HUES64 (cell line): ENCODE measurements around the gene IGLON5.
A peak's percentile ranks its signal among the peaks of the same experiment; 100 is the strongest.

ENCODE experiments used
- H3K27ac ChIP-seq: 2 replicates; pipeline ENCODE4 v1.7.0; 2013; ENCODE audit warnings: low read depth, low read length, inconsistent platforms
- H3K27me3 ChIP-seq: 2 replicates; pipeline ENCODE4 v1.6.1; 2013; ENCODE audit warnings: mild to moderate bottlenecking, low read length; ENCODE audit not compliant: insufficient read depth
- H3K36me3 ChIP-seq: 2 replicates; pipeline ENCODE4 v1.6.1; 2013; ENCODE audit warnings: mild to moderate bottlenecking, low read length; ENCODE audit not compliant: insufficient read depth
- H3K4me1 ChIP-seq: 2 replicates; pipeline ENCODE4 v1.6.1; 2013; ENCODE audit warnings: mild to moderate bottlenecking, low read length, moderate library complexity; ENCODE audit not compliant: insufficient read depth
- H3K4me3 ChIP-seq: 2 replicates; pipeline ENCODE4 v1.5.1; 2013; ENCODE audit warnings: mild to moderate bottlenecking, low read length, moderate library complexity
- H3K9ac ChIP-seq: 2 replicates; pipeline ENCODE4 v1.6.1; 2013; ENCODE audit warnings: mild to moderate bottlenecking, low read depth, low read length
- H3K9me3 ChIP-seq: 2 replicates; pipeline ENCODE4 v1.6.1; 2013; ENCODE audit warnings: low read depth, low read length; ENCODE audit not compliant: insufficient read depth
- WGBS: fragments of 150-250, 120-280 bp; methylation state at CpG from one replicate; pipeline ENCODE4 v1.1.7; 2013; ENCODE audit warnings: missing lambda C conversion rate; 5-methylcytosine and 5-hydroxymethylcytosine counted together

The IGLON5 gene

DNA sequence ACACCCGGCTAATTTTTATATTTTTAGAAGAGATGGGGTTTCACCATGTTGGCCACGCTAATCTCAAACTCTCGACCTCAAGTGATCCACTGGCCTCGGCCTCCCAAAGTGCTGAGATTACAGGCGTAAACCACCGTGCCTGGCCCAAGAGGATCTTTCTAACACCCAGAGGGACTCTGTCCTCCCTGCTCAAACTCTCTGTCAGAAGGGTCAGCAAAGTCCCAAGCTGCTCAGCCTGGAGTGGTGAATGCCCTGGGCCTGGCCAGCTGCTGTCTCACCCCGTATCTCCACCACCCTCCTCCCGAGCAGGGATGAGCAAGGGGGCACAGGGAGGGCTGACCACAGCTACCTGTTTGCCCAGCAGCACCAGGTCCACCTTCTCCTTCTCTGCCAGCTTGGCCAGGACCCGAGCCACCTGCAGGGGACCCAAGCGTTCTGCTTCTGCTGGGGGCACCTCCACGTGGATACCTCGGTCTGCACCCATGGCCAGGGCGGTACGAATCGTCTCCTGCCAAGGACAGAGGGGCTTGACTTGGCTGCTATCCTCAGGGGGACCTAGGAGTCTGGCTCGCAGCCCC lies 41.4 kb downstream of the IGLON5 start:
- Histone ChIP-seq H3K27me3 (no peaks in the 10 kb centered on the region), H3K4me1 (peaks cover 10% of the 10 kb centered on the region), H3K27ac (no peak overlapping the region), H3K4me3 (no peak overlapping the region), H3K9me3 (no peaks in the 10 kb centered on the region), H3K9ac (no peak overlapping the region), H3K36me3 (0 out of 2 replicates have a peak, but pooled peaks cover 8% of the 10 kb centered on the region)
- WGBS = 94% methylated on average over 16 of the region's 16 CpGs

GRCh38 chr19:51354103-51354741 lies 42.8 kb downstream of the IGLON5 start:
- Histone ChIP-seq H3K27me3 (no peaks in the 10 kb centered on the region), H3K36me3 (0 out of 2 replicates have a peak, but pooled peaks cover 8% of the 10 kb centered on the region), H3K9ac (no peak overlapping the region), H3K4me1 (peaks cover 10% of the 10 kb centered on the region), H3K9me3 (no peaks in the 10 kb centered on the region), H3K4me3 (no peak overlapping the region), H3K27ac (peak overlapping the region; percentile 56; the same call in 1 of the 2 replicates)
- WGBS = 54% methylated on average over 12 of the region's 12 CpGs

- Histone ChIP-seq H3K9ac (no peak overlapping the region), H3K36me3 (0 out of 2 replicates have a peak, but pooled peaks cover 8% of the 10 kb centered on the region), H3K4me1 (peaks cover 10% of the 10 kb centered on the region), H3K4me3 (no peak overlapping the region), H3K9me3 (no peaks in the 10 kb centered on the region), H3K27me3 (no peaks in the 10 kb centered on the region), H3K27ac (peak overlapping the region; percentile 56; the same call in 1 of the 2 replicates)
- 9% methylated on average over 8 of the region's 8 CpGs for WGBS
These were observed 43.3 kb downstream of the IGLON5 start for GRCh38 chr19:51354742-51355148.

GRCh38 chr19:51356159-51356801 lies 44.8 kb downstream of the IGLON5 start:
- H3K27ac ChIP-seq = no peak overlapping the region
- H3K36me3 ChIP-seq = 0 out of 2 replicates have a peak, but pooled peaks cover 1% of the 10 kb centered on the region
- WGBS = 94% methylated on average over 10 of the region's 10 CpGs
- no peaks in the 10 kb centered on the region for H3K27me3 ChIP-seq
- H3K9me3 ChIP-seq = no peaks in the 10 kb centered on the region
- H3K4me3 ChIP-seq = no peak overlapping the region
- no peak overlapping the region for H3K9ac ChIP-seq
- H3K4me1 ChIP-seq = peaks cover 10% of the 10 kb centered on the region

- Histone ChIP-seq H3K9me3 (no peaks in the 10 kb centered on the region), H3K4me3 (no peak overlapping the region), H3K9ac (no peak overlapping the region), H3K27ac (no peak overlapping the region), H3K4me1 (peaks cover 10% of the 10 kb centered on the region), H3K27me3 (no peaks in the 10 kb centered on the region), H3K36me3 (no peaks in the 10 kb centered on the region)
- 90% methylated on average over 7 of the region's 7 CpGs for WGBS
These were observed 46.5 kb downstream of the IGLON5 start for GRCh38 chr19:51357952-51358351.

DNA sequence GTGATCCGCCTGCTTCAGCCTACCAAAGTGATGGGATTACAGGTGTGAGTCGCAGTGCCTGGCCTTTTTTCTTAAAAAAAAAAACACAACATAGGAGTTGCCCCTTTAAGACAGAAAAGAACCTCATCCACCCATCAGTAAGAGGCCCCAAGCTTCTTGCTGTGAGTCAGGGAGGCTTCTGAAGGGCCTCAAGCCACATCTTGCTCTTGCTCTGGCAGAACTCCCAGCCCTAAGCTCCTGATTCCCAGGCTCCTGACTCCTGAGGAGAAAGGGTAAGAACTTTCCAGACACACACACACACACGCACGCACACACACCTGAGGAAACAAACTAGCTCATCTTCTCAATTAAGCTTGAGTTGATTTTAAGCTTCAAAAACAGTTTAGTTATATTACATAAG lies 47.9 kb downstream of the IGLON5 start:
- Histone ChIP-seq H3K9me3 (no peaks in the 10 kb centered on the region), H3K4me3 (no peak overlapping the region), H3K36me3 (no peaks in the 10 kb centered on the region), H3K9ac (no peak overlapping the region), H3K27me3 (no peaks in the 10 kb centered on the region), H3K4me1 (peaks cover 6% of the 10 kb centered on the region), H3K27ac (no peak overlapping the region)
- 78% methylated on average over 3 of the region's 4 CpGs for WGBS

DNA sequence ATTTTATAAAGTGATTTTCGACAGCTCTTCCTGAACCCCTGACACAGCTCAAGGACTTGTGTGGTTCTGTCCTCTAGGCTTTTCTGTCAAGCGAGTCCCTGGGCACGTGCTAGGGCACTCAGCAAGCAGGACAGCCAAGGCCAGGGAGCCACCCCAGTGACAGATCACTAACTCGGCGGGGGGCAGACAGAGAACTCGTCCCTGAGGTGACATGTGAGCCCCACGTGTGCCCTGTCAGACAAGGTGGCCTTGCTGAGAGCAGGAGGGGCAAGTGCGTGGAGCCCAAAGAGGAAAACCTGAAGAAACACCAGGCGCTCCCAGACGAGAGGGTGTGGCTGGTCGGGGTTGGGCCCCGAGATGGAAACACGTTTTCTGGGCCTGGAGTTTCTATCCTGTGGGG lies 49.8 kb downstream of the IGLON5 start:
- H3K27ac ChIP-seq = no peak overlapping the region
- H3K4me3 ChIP-seq = no peak overlapping the region
- H3K4me1 ChIP-seq = peaks cover 8% of the 10 kb centered on the region; the same call in 1 of the 2 replicates
- H3K9ac ChIP-seq = no peak overlapping the region
- H3K27me3 ChIP-seq = no peaks in the 10 kb centered on the region
- H3K36me3 ChIP-seq = no peaks in the 10 kb centered on the region
- WGBS = 89% methylated on average over 13 of the region's 13 CpGs
- H3K9me3 ChIP-seq = no peaks in the 10 kb centered on the region

- Histone ChIP-seq H3K4me1 (peaks cover 15% of the 10 kb centered on the region), H3K27me3 (no peaks in the 10 kb centered on the region), H3K9me3 (no peaks in the 10 kb centered on the region), H3K27ac (no peak overlapping the region), H3K36me3 (no peaks in the 10 kb centered on the region), H3K9ac (no peak overlapping the region), H3K4me3 (no peak overlapping the region)
- 85% methylated on average over 15 of the region's 15 CpGs for WGBS
These were observed 53.0 kb downstream of the IGLON5 start for GRCh38 chr19:51364200-51365106.

DNA sequence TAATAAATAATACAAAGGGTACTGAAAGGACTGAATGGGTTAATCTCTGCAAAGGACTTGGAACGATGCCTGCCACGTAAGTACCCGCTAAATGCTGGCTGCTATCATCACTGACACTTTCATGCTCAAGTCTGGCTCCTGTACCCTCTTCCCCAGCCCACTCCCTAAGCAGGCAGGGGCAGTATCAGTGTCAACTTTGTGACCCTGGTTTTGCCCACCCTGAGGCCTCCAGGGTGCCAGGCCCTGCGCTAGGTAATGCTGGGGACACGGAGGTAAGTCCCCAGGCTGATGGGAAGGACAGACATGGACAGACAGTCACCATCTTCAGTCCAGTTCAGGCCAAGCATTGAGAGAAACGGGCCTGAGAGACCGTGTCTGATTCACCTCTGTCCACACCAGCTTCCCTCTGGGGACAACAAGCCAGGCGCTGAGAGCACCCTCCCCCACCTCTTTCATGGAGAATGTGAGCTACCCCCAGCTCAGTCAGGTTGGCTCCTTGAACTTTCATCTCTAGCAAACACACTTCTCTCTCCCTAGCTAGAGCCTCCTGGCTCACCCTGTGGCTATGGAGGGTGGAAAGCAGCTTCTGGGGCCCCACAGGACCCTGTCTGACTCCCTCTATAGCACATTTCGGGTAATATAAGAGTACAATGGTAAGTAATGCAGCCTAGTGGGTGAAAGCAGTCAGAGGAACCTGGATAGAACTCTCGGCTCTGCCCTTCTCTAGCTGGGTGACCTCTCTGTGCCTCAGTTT lies 53.9 kb downstream of the IGLON5 start:
- Histone ChIP-seq H3K36me3 (no peaks in the 10 kb centered on the region), H3K9ac (peak overlapping the region; percentile 65), H3K4me1 (peaks cover 15% of the 10 kb centered on the region), H3K27me3 (no peaks in the 10 kb centered on the region), H3K27ac (peak overlapping the region; percentile 43; the same call in 1 of the 2 replicates), H3K4me3 (peak overlapping the region; percentile 70), H3K9me3 (no peaks in the 10 kb centered on the region)
- 46% methylated on average over 10 of the region's 10 CpGs for WGBS

- Histone ChIP-seq H3K9me3 (no peaks in the 10 kb centered on the region), H3K4me1 (peaks cover 15% of the 10 kb centered on the region), H3K4me3 (peak within 1 kb of the TSS; percentile 86), H3K27me3 (no peaks in the 10 kb centered on the region), H3K36me3 (no peaks in the 10 kb centered on the region), H3K27ac (peak within 1 kb of the TSS; percentile 77), H3K9ac (peak within 1 kb of the TSS; percentile 77)
- WGBS = 2% methylated on average over 27 of the region's 27 CpGs
These were observed 54.5 kb downstream of the IGLON5 start, which contains the start of gene ETFB for GRCh38 chr19:51365965-51366388. Gene ETFB (minus strand): TSS chr19:51366388. CDS start chr19:51366326, 62 bp downstream.
